G401.6 (cell line): ENCODE measurements around the gene NIPBL.
"Not testable (repeated sequence)": the region's sequence is repeated elsewhere in the genome, so short reads cannot be mapped to it uniquely, and the experiment has no call there.

Source experiments
- FAIRE-seq: peaks from 2 replicates; lab custom pipeline; 2012; peaks lifted over from hg19 to GRCh38; lab: Jason Lieb, UNC

NIPBL gene, protein sequence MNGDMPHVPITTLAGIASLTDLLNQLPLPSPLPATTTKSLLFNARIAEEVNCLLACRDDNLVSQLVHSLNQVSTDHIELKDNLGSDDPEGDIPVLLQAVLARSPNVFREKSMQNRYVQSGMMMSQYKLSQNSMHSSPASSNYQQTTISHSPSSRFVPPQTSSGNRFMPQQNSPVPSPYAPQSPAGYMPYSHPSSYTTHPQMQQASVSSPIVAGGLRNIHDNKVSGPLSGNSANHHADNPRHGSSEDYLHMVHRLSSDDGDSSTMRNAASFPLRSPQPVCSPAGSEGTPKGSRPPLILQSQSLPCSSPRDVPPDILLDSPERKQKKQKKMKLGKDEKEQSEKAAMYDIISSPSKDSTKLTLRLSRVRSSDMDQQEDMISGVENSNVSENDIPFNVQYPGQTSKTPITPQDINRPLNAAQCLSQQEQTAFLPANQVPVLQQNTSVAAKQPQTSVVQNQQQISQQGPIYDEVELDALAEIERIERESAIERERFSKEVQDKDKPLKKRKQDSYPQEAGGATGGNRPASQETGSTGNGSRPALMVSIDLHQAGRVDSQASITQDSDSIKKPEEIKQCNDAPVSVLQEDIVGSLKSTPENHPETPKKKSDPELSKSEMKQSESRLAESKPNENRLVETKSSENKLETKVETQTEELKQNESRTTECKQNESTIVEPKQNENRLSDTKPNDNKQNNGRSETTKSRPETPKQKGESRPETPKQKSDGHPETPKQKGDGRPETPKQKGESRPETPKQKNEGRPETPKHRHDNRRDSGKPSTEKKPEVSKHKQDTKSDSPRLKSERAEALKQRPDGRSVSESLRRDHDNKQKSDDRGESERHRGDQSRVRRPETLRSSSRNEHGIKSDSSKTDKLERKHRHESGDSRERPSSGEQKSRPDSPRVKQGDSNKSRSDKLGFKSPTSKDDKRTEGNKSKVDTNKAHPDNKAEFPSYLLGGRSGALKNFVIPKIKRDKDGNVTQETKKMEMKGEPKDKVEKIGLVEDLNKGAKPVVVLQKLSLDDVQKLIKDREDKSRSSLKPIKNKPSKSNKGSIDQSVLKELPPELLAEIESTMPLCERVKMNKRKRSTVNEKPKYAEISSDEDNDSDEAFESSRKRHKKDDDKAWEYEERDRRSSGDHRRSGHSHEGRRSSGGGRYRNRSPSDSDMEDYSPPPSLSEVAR (N-terminal part only)

DNA sequence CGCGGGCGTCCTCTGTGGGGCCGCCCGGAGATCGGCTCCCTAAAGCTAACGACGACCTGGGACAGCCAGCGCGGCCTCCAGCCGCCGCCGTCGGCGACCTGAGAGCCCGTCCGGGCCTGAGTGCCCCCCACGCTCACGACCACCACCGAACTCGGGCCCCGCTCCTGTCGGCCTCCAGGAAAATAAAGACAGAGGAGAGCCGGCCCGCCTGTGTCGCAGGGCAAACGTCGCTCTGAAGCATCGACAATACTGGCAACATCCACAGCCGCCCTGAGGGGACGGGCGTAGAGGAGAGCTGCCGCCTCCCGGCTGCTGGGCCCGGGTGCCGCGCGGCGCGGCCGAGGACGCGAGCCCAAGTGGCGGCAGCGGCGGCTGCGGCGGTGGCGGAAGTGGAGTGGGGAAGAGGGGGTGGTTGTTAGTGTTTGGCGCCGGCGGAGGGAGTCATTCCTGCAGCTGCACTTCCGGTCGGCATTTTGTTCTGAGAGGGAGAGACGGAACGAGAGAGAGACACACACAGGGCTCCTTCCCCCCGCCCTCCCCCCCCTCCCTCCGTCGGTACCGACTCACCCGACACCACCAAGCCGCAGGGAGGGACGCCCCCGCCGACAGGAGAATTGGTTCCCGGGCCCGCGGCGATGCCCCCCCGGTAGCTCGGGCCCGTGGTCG lies at the start of gene NIPBL:
NIPBL (plus strand) TSS at position 471 of the 666 bp plus-strand sequence. CDS start 76,928 bp downstream, outside the sequence.
- FAIRE-seq = no peak

DNA sequence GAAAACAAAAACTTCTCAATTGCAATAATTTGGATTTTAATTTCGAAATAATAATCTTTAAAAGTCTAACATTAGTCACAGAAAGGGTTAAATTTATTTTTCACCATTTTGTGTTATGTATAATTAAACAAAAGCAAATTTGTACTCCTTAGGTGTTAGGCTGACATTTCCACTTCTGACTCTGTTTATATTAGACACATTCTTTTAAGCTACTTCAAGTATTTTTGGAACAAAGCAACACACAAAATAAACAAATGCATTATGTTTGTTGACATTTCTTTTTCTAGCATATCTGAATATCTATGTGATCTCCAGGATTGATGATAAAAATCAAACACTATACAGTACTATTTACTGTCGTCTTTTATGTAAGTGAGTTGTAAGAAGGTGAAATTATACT lies 44.3 kb upstream of the NIPBL start:
- no peak for FAIRE-seq

DNA sequence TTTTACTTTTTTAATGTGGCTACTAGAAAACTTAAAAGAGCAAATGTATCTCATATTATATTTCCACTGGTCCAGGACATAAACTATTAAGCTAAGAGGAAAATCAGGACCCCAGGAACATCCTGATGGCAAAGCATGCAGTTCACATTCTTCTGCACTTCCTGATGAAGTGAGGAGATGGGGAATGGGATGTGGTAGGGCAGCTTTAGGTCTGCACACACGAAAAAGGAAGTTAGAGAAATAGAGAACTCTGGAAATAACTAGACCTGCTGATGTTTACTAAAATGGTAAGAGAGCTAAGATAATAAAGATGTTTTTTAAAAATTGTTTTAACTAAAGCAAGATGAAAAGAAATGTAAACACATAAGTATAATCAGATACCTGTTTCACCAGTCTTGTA lies 39.7 kb upstream of the NIPBL start:
- no peak for FAIRE-seq

DNA sequence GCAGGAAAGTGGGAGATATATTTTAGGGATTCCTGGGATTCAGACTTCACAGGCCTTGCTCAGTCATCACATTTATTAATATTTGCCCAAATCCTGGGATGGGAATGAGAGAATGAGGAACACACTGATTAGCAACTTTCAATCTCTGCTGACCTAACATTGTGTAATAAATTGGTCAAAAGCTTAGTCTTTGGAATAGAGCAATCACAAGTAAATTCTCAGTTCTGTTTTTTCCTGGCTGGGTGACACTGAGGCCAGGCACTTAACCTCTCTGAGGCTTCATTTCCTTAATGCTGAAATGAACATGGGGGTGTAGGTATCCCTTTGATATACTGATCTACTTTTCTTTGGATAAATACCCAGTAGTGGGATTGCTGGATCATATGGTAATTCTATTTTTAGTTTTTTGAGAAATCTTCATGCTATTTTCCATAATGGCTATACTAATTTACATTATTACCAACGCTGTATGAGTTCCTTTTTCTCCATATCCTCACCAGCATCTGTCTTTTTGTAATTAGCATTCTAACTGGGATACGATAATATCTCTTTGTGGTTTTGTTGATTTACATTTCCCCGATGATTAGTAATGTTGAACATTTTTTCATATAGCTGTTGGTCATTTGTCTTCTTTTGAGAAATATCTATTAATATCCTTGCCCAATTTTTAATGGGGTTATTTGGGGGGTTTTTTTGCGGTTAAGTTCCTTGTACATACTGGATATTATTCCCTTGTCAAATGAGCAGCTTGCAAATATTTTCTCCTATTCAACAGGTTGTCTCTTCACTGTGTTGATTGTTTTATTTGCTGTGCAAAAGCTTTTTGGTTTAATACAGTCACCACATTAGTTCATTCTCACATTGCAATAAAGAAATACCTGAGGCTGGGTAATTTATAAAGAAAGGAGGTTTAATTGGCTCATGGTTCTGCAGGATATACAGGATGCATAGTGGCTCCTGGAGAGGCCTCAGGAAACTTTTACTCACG lies 36.8 kb upstream of the NIPBL start:
- FAIRE-seq = no peak

DNA sequence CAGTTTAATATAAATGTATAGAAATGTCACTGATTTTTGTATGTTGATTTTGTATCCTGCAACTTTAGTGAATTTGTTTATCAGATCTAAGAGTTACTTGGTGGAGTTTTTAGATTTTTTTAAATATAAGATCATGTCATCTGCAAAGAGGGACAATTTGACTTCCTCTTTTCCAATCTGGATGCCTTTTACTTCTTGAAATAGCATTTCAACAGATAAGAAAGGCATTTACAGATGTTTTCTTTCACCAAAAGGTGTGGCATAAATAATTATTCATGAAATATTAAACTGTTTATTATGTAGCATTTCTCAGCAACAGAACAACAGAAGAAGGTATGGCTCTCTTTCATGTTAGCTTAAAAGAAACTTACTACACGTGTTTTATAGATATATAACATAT lies 34.9 kb upstream of the NIPBL start:
- no peak for FAIRE-seq

DNA sequence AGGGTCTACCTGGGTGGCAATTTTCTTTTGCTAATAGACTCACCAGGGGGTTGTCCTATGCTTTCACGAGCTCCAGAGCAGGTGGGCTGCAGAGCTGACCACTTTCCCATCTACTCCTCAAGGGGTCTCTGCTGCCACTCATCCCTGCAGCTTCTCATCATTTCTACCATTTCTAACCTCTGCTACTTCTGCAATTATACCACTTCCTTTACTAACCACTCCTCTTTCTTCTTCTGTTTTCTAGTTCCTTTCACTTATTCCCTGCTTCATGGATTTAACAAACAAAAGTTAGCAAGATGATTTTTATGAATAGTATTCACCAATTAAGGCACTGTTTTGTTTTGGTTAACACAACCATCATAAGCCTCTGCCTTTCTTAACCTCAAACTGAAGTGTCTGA lies 34.5 kb upstream of the NIPBL start:
- no peak for FAIRE-seq

DNA sequence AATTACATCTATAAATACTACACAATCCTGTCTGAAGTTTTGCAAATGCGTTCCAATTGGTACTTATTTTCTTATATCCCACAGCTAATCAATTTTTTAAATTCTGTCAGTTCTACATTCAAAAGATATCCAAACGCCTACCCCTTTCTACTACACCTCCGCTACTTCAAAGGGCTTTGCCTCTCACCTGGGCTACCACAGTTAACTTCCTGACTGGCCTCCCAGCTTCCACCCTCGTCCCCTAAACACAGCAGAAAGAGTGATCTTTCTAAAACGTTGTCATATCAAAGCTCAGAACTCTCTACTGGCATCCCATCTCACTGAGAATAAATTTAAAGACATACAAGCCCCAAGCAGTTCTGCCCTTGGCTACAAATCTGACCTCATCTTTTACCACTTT lies 32.3 kb upstream of the NIPBL start:
- no peak for FAIRE-seq

DNA sequence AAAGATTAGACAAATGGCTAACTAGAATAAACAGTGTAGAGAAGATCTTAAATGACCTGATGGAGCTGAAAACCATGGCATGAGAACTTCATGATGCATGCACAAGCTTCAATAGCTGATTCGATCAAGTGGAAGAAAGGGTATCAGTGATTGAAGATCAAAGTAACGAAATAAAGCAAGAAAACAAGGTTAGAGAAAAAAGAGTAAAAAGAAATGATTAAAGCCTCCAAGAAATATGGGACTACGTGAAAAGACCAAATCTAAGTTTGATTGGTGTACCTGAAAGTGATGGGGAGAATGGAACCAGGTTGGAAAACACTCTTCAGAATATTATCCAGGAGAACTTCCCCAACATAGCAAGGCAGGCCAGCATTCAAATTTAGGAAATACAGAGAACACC lies 28.0 kb upstream of the NIPBL start:
- FAIRE-seq = not testable (repeated sequence)

DNA sequence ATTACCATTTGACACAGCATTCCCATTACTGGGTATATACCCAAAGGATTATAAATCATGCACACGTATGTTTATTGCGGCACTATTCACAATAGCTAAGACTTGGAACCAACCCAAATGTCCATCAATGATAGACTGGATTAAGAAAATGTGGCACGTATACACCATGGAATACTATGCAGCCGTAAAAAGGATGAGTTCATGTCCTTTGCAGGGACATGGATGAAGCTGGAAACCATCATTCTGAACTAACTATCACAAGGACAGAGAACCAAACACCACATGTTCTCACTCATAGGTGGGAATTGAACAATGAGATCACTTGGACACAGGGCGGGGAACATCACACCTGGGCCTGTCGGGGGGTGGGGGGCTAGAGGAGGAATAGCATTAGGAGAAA lies 23.7 kb upstream of the NIPBL start:
- FAIRE-seq = not testable (repeated sequence)

DNA sequence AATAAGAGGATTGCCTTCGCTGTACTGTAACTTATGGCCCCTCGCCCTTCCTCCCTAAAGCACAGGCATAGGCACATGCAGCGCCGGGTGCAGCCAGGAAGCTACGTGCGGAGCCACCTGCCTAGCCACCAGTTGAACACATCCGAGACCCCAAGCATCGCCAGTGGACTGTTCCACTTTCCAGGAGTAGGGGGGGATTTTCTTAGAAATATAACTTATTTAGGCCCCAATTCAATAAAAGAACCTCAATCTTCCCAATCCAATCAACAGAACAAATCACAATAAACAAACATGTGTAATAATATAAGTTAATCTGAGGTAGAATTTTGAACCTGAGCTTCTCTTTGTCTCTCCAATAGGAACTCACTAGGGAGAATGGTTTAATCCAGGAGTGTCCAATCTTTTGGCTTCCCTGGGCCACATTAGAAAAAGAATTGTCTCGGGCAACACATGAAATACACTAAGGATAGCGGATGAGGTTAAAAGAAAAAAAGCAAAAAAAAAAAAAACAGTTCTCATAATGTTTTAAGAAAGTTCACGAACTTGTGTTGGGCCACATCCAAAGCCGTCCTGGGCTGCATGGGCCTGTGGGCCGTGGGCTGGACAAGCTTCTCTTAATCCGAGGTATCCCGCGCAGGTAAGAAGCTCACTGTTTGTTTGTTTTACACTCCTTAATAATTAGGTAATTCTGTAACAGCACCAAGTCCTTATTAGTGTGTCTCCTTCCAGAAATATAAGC lies 22.0 kb upstream of the NIPBL start:
- FAIRE-seq = no peak

DNA sequence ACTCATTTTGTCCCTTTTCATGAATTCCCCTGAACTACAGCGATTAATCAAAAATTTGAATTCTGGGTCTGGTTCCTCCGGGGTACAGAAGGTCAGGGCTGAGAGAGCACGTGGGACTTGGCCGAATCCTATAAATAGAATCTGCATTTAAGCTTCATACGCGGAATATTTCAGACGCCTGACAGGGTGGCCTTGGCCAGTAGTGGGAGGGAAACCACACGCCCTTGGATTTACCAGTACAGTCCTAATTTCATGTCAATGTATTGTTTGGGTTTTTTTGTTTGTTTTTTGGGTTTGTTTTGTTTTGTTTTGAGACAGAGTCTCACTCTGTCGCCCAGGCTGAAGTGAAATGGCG lies 21.5 kb upstream of the NIPBL start:
- no peak for FAIRE-seq

DNA sequence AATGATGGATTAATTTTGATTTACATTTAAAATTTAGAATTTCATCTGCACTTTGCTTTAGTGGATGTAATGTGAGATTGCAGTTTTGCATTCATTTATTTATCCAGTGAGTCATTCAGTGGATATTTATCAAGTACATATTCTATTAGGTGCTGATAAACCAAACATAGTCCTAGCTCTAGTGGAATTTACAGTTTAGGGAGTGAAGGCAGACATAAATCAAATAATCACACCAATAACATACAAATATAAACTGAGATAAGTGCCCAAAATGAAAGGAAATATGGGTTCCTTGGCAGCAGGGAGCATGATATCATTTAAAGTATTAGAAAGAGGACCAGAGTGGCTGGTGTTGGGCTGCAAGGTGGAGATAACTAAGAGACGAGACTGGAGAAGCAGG lies 14.7 kb upstream of the NIPBL start:
- FAIRE-seq = no peak

DNA sequence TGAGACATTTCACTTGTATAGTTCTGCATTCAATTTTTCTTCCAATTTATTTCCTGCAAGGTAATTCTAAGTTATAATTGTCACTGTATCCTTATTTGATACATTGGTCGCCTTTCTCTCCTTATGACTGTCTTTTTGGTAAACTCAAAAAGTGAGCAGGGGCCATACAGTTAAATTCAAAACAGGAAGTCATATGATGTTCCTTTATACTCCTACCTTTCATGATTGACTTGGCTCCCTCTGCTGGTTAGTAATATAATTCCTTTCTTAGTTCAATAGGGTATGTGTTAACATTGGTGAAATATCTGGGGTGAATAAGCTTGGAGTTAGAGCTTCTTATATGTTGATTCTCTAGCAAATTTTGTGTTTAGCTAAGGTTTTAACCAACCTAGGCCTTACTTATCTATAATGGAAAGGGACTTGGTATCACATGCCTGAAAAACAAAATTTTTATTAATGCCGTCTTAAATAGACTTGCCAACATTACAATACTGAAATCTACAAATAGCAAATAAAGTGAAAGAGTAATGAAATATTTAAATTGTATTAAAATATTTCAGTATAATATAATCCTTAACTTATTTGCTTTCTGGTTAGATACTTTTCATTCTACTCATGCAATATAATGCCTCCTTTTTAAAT lies 6.0 kb upstream of the NIPBL start:
- FAIRE-seq = peak; percentile 92

DNA sequence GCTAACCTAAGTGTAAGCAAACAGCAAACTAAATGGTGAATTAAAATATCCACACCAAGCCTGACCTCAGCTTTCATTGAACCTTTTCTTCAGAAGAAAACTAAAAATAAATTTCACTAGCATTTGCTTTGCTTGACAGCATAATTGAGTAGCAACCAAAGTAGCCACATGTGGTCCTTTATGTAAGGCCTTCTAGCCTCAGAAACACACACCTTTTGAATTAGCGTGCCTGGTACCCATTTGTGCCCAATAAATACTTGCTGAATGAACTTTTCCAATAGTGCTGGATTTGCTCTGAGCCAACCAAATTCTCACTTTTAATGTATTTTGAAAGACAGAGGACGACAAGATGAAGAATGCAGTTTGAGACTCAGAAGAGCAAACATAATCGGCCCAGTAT lies 2.1 kb upstream of the NIPBL start:
- no peak for FAIRE-seq

DNA sequence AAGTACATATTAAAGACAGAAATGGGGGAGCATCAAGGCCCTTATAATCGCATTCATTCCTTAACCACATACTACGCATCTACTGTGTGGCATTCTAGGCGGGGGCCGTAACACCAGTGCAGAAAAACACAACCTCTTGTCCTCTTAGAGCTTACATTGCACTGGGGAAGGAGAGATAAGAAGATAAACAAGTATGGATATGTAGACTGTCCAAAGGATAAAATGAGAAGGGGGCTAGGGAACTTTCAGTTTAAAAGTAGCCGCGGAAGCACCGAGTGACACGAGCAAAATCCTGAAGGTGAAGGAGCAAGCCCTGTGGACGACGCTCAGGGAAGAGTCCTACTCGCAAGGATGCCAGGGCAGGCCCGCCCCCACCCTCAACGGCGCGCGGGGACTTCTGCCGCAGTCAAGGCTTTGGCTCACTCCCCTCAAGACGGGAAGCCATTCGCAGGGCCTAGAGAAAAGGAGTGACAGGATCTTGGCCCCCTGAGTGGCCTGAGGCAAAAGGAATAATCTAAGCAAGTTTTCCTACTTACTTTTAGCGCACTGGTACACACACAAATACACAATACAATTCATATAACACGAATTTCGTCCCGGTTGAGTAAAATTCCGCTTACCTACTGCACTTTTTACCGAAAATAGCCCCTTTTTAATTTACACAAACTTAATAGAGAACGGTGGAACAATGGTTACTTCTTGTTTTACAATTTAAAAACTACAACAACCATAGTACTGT lies 1.3 kb upstream of the NIPBL start:
- no peak for FAIRE-seq

DNA sequence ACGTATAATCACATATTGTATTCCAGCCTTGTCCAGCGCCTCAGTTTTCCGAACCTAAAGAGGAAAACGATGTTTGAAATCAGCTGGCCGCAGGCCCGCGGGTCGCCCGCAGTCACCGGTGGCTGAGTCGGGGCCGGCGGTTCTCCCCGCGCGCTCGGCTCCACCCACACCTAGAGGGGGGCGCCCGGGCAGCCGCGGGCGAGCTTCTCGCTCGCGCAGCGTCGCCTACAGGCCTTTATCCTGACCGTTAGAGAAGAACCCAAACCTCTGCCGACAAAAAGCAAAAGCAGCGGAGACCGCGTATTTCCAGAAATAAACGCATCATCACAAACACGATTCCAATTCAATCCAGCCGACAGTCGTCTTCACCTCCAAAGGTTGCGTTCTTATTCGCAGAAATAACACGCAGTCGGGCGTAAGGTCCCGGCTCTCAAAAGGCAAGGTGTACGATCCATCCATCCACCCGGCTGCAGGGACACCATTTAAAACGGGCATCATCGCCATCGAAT lies 725 bp upstream of the NIPBL start:
- FAIRE-seq = no peak

DNA sequence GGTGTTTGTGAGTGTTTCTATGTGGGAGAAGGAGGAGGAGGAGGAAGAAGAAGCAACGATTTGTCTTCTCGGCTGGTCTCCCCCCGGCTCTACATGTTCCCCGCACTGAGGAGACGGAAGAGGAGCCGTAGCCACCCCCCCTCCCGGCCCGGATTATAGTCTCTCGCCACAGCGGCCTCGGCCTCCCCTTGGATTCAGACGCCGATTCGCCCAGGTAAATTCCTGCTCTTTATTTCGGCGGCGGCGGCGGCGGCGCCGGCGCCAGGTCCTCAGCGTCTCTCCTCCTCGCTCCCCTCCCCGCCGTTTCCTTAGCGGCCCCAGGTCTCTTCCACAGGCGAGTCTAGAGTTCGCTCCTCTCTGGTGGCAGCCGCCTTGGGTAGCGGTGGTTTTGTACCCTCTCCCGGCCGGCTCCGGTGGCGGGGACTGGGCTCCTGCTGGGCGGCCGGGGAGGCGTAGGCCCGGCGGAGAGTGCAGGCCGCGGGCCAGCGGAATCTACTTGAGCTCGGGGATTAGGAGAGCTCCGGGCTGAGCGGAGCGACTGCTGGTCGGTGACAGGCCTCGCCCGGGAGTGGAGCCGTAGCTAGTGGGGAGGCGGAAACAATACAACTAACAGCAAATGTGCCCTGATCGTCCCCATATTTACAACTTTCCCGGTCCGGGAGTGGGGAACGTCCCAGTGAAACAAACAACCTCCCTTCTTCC lies 547 bp downstream of the NIPBL start:
- no peak for FAIRE-seq

DNA sequence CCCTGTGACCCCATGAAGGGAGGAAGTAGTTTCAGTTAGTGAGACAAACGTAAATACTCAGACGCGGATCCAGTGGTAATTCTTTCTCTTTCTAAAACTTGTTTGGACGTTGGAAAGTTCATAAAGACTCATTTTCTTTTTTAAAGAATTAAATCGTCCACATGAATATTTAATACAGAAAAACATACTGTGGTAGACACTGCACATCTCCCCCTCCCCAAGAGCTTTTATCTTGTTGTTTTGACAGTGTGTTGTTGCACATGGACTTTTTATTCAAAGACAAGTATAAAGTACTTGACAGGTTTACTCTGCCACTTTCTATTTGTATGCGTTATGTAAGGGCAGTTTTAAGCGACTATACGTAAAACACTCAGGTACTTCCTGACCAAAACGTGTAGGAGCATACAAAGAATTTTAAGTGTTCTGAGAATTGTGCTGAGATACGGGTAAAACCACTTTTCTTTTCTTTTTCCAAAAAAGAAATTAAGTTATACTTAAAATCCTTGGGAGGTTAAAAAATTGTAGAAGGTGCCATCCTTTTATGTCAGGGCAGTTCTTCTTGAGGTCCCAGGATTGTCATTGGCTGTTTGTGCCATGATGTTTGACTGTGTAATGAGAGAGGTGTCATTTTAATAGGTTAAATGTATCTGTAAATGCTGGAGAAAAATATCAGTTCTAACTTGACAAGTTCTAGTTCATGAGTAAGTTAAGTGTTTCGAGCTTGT lies 1.3 kb downstream of the NIPBL start:
- no peak for FAIRE-seq
